Measurements from ENCODE around the gene CORO2B.

CORO2B gene

DNA sequence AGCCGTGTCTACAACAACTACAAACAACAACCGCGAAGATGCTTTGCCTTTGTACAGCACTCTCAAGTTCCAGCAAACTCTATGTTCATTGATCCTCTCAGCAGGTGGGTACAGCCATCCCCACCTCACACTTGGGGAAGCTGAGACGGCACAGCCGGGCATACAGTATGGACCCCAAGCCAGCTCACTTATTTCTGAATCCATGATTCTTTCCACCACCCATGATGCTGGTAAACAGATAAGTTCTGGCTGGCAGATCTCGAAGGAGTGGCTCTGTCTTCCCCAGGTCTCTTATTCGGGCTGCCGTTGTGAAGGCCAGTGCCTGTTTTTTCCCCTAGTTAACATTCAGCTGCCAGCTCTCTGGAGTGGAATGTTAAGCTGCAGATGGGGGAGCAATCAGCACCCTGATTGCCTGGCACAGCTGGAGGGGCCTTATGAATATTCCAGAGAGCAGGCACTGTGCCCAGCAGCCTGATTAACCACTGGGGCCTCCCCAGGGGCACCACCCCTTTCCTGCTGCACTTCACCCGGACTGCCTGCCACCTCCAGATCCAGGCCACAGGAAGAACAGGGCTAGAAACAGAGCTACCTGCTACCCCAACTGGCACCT, 73.2 kb downstream of the CORO2B start:
- Mint-ChIP-seq H3K9me3 (no peaks in the 10 kb centered on the region), H3K4me3 (no peak overlapping the region), H3K27ac (no peak overlapping the region), H3K4me1 (peaks cover 13% of the 10 kb centered on the region), H3K36me3 (ENCODE audit: low read depth) (no peaks in the 10 kb centered on the region), H3K27me3 (ENCODE audit: low read depth, poor library complexity) (peaks cover 10% of the 10 kb centered on the region)
- no peak for DNase-seq
- no peak for TF ChIP-seq CTCF (IDR thresholded peaks at IDR 0.05)

DNA sequence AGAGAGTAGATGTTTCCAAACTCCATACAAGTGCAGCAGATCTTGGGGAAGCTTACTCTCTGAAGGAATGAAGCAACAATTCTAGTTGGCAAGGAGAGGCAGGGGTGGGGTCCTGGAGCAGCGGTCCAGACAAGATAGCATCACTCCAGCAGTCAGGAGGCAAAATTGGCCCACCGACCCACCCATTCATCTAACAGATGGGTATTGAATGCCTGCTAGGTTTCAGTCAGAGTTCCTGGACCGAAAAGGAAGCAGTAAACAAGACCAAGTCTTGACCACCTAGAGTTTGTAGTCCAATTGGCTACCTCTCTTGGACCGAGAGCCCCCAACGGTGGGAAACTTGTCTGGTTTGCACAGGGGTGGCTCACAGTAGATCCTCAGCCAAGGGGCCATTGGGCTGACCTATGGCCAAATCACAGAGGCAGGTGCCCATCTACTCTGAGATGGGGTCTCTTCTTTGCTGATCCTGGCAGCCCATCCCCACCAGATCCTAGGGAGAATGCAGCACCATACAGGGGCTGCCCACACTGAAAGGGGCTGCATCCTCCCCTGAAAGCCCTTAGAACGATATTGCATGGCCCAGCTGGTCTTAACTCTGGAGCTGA, 74.3 kb downstream of the CORO2B start:
- H3K36me3 Mint-ChIP-seq (ENCODE audit: low read depth): no peaks in the 10 kb centered on the region
- H3K27ac Mint-ChIP-seq: no peak overlapping the region
- peaks cover 11% of the 10 kb centered on the region for H3K4me1 Mint-ChIP-seq
- no peak for TF ChIP-seq CTCF (IDR thresholded peaks at IDR 0.05)
- no peaks in the 10 kb centered on the region for H3K9me3 Mint-ChIP-seq
- DNase-seq: no peak
- H3K4me3 Mint-ChIP-seq: no peak overlapping the region
- peaks cover 10% of the 10 kb centered on the region for H3K27me3 Mint-ChIP-seq (ENCODE audit: low read depth, poor library complexity)

DNA sequence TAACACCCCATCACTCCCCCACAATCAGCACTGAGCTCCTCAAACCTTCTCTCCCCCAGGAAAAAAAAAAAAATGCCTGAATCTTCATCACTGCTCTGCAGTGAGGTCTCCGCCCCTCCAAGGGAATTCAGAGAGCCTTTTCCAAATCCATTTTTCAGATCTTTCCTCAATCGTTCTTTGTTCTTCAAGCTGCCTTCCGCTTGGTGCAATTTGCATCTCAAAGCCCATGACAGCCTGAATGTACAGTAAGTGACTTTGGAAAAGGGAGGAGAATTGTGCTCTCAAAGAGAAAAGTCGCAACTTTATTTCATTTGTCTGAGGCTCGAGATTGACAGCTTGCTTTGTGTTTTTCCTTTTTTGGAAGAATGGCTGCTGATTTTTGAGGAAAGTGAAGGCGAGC, 75.0 kb downstream of the CORO2B start:
- DNase-seq: no peak
- Mint-ChIP-seq H3K4me1 (peaks cover 11% of the 10 kb centered on the region), H3K9me3 (no peaks in the 10 kb centered on the region), H3K27ac (no peak overlapping the region), H3K4me3 (no peak overlapping the region), H3K27me3 (ENCODE audit: low read depth, poor library complexity) (peaks cover 10% of the 10 kb centered on the region), H3K36me3 (ENCODE audit: low read depth) (no peaks in the 10 kb centered on the region)
- no peak for TF ChIP-seq CTCF (IDR thresholded peaks at IDR 0.05)

DNA sequence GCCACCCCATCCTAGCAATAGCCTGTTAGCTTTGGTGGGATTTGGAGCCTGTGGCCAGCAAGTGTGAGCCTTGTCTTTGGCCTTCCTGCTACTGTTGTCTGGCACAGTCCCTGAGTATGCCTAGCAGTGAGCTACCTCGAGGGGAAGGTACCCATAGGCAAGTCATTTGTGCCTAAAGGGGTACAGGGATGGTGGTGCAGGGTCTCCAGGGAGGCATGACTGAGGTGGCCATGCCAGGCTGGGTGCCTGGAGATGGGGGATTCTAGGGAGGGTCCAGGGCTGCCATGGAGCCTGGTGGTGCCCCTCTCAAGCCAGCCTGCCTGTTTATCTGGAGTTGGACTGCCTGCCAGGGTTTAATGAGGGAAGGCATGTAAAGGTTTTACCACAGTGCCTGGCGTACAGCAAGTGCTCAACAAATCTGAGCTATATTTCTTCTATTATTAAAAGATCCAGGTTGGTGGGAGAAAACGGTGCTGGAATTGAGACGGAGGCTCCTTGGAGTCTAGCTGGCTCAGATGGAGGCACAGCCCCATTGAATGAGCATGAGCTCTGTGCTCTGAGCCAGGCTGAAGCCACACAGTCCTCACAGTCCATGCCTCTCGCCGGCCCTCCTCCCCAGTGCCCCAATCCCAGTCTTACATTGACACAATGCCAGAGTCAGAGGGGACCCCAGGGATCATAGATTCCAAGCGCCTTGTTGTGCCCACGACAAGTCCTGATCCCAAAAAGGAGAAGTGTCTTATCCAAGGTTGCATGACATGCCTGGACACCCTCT, 76.2 kb downstream of the CORO2B start:
- H3K36me3 Mint-ChIP-seq (ENCODE audit: low read depth): no peaks in the 10 kb centered on the region
- no peak for TF ChIP-seq CTCF (IDR thresholded peaks at IDR 0.05)
- peaks cover 10% of the 10 kb centered on the region for H3K27me3 Mint-ChIP-seq (ENCODE audit: low read depth, poor library complexity)
- H3K4me3 Mint-ChIP-seq: no peak overlapping the region
- no peak for DNase-seq
- peaks cover 11% of the 10 kb centered on the region for H3K4me1 Mint-ChIP-seq
- no peak overlapping the region for H3K27ac Mint-ChIP-seq
- H3K9me3 Mint-ChIP-seq: no peaks in the 10 kb centered on the region

- peaks cover 7% of the 10 kb centered on the region for H3K27me3 Mint-ChIP-seq (ENCODE audit: low read depth, poor library complexity)
- no peaks in the 10 kb centered on the region for H3K36me3 Mint-ChIP-seq (ENCODE audit: low read depth)
- H3K4me3 Mint-ChIP-seq: no peak overlapping the region
- peaks cover 11% of the 10 kb centered on the region for H3K4me1 Mint-ChIP-seq
- no peak for DNase-seq
- TF ChIP-seq CTCF (IDR thresholded peaks at IDR 0.05): no peak
- no peak overlapping the region for H3K27ac Mint-ChIP-seq
- no peaks in the 10 kb centered on the region for H3K9me3 Mint-ChIP-seq
These were observed 77.1 kb downstream of the CORO2B start for GRCh38 chr15:68655686-68656437.
